DMS114 treated with DMSO at 0.1 percent for 48 hours (cell line): ENCODE data around the gene CDK5RAP2.
"Not testable (repeated sequence)": the region's sequence is repeated elsewhere in the genome, so short reads cannot be mapped to it uniquely, and the experiment has no call there.

ENCODE experiments used
- DNase-seq: peaks from one replicate; lab custom pipeline; 2025; ENCODE audit not compliant: unreplicated experiment; lab: John Stamatoyannopoulos, UW

The CDK5RAP2 gene

GRCh38 chr9:120474591-120475243 lies 105.2 kb downstream of the CDK5RAP2 start:
- no peak for DNase-seq

GRCh38 chr9:120473608-120474007 lies 106.4 kb downstream of the CDK5RAP2 start:
- no peak for DNase-seq

GRCh38 chr9:120465685-120466407 lies 114.1 kb downstream of the CDK5RAP2 start:
- no peak for DNase-seq

GRCh38 chr9:120464887-120465421 lies 115.0 kb downstream of the CDK5RAP2 start:
- DNase-seq = no peak

GRCh38 chr9:120464176-120464886 lies 115.6 kb downstream of the CDK5RAP2 start:
- DNase-seq = no peak

GRCh38 chr9:120463765-120464164 lies 116.2 kb downstream of the CDK5RAP2 start:
- no peak for DNase-seq

GRCh38 chr9:120461677-120462076 lies 118.3 kb downstream of the CDK5RAP2 start:
- not testable (repeated sequence) for DNase-seq

- DNase-seq = no peak
These were observed 123.7 kb downstream of the CDK5RAP2 start for GRCh38 chr9:120456218-120456617.

- no peak for DNase-seq
These were observed 125.5 kb downstream of the CDK5RAP2 start for GRCh38 chr9:120454467-120454866.

GRCh38 chr9:120453792-120454191 lies 126.2 kb downstream of the CDK5RAP2 start:
- no peak for DNase-seq

GRCh38 chr9:120452631-120453030 lies 127.3 kb downstream of the CDK5RAP2 start:
- no peak for DNase-seq

- no peak for DNase-seq
These were observed 129.1 kb downstream of the CDK5RAP2 start for GRCh38 chr9:120450916-120451315.

GRCh38 chr9:120449566-120449965 lies 130.4 kb downstream of the CDK5RAP2 start:
- no peak for DNase-seq

- no peak for DNase-seq
These were observed 131.9 kb downstream of the CDK5RAP2 start for GRCh38 chr9:120447959-120448500.

- DNase-seq = no peak
These were observed 133.3 kb downstream of the CDK5RAP2 start for GRCh38 chr9:120446671-120447070.

GRCh38 chr9:120443976-120444375 lies 136.0 kb downstream of the CDK5RAP2 start:
- no peak for DNase-seq

- DNase-seq = no peak
These were observed 136.5 kb downstream of the CDK5RAP2 start for GRCh38 chr9:120443489-120443888.

GRCh38 chr9:120442308-120442995 lies 137.5 kb downstream of the CDK5RAP2 start:
- no peak for DNase-seq

- no peak for DNase-seq
These were observed 138.3 kb downstream of the CDK5RAP2 start for GRCh38 chr9:120441426-120442307.

- no peak for DNase-seq
These were observed 139.2 kb downstream of the CDK5RAP2 start for GRCh38 chr9:120440791-120441190.
